ENCODE measurements around the gene TPM4.

Gene TPM4

DNA sequence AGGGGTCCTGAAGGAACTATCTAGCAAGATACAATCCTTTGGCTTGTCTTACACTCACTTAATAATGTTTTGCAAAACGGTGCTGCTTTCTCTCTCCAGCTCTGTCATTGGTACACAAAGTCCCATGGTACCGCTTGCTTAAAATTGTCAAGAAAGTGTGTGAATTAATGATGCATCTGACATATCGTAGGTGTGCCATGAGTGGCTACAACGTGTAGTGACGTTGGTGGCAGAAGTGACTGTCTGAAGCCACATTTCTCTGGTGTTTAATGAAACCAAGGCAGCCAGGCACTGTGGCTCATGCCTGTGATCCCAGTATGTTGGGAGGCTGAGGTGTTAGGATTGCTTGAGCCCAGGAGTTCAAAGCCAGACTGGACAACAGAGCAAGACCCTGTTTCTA is 69.8 kb downstream of the TPM4 start:
- TF ChIP-seq, protein P1, sequence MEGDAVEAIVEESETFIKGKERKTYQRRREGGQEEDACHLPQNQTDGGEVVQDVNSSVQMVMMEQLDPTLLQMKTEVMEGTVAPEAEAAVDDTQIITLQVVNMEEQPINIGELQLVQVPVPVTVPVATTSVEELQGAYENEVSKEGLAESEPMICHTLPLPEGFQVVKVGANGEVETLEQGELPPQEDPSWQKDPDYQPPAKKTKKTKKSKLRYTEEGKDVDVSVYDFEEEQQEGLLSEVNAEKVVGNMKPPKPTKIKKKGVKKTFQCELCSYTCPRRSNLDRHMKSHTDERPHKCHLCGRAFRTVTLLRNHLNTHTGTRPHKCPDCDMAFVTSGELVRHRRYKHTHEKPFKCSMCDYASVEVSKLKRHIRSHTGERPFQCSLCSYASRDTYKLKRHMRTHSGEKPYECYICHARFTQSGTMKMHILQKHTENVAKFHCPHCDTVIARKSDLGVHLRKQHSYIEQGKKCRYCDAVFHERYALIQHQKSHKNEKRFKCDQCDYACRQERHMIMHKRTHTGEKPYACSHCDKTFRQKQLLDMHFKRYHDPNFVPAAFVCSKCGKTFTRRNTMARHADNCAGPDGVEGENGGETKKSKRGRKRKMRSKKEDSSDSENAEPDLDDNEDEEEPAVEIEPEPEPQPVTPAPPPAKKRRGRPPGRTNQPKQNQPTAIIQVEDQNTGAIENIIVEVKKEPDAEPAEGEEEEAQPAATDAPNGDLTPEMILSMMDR (IDR thresholded peaks at IDR 0.05; ENCODE audit: control insufficient read depth, extremely low read depth, insufficient read depth), result no peak
- no peak for DNase-seq (ENCODE audit: low read depth)
- no peak overlapping the region for H3K4me3 ChIP-seq (ENCODE audit: low read depth, low read length)

DNA sequence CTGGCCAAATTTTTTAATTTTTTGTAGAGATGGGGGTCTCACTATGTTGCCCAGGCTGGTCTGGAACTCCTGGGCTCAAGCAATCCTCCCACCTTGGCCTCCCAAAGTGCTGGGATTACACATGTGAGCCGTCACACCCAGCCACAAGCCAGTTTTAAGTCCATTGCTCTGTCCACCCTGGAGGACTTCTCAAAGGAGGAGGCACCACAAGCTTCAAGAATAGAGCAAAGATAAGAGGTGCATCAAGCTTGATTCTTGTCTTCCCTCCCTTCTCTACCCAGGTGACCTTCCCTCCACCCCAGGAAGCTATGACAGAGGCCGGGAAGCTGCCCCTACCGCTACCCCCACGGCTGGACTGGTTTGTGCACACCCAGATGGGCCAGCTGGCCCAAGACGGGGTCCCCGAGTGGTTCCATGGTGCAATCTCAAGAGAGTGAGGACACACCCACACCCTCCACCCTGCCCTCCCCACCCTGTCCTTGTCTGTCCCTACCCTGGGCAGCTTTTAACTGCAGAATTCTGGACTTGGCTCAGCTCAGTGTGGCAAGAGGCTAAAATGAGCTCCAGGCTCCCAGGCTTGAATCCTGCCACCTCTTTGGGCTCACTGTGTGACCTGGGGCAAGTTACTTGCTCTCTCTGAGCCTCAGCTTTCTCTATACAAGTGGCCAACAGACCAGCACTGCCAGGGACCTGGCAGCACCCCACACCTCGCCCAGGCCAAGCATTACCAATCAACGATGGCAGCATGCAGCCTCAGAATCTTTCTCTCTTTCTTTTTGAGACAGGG is 72.3 kb downstream of the TPM4 start:
- no peak for DNase-seq (ENCODE audit: low read depth)

More for the DNA sequence above, 72.3 kb downstream of the TPM4 start:
- TF ChIP-seq, protein P1 (IDR thresholded peaks at IDR 0.05; ENCODE audit: control insufficient read depth, extremely low read depth, insufficient read depth), result no peak
- no peak overlapping the region for H3K4me3 ChIP-seq (ENCODE audit: low read depth, low read length)
